ENCODE measurements around the gene GRAMD4. TPM values are rescaled to one million over a fixed set of nuclear protein-coding genes. Genes with fewer than 3 reads are reported as not detected.

Gene GRAMD4, protein sequence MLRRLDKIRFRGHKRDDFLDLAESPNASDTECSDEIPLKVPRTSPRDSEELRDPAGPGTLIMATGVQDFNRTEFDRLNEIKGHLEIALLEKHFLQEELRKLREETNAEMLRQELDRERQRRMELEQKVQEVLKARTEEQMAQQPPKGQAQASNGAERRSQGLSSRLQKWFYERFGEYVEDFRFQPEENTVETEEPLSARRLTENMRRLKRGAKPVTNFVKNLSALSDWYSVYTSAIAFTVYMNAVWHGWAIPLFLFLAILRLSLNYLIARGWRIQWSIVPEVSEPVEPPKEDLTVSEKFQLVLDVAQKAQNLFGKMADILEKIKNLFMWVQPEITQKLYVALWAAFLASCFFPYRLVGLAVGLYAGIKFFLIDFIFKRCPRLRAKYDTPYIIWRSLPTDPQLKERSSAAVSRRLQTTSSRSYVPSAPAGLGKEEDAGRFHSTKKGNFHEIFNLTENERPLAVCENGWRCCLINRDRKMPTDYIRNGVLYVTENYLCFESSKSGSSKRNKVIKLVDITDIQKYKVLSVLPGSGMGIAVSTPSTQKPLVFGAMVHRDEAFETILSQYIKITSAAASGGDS
- 11.7 and 25.1 TPM in 2 replicates for total RNA-seq (ENCODE audit: low replicate concordance)

DNA sequence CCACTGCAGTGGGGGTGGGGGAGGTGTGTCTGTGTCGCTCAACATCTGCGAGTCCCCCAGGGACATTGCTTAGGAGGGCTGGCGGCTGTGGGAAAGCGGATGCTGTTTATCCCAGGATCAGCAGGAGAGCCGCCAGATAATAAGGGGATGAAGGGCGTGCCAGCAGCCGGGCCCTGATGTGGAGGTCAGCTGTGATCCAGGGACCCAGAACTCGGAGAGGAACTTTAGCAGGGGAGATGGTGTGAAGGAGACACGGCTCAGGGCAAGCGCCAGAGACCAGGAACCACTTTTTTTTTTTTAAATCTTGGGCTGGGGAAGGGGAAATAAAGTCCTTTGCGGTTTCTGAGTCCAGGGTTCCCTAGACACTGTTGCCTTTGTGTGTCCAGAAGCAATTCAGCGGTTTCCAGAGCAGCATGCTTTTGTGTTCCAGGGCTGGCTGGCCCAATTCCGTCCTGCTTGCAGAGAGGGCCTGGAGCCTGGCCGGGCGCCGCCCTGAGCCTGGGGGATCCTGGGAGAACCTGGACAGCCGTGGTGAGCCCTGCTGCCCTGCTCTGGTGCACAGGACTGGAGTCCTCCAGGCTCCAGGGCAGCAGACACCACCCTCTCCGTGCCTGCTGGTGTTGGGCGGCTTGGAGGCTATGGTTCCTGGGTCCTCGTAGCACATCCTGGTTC, at the start of gene GRAMD4:
TSS of gene GRAMD4 (plus strand) at position 557 of the 672 bp plus-strand sequence. CDS start 6,414 bp downstream, outside the sequence.
- no peak for DNase-seq (ENCODE audit: low read depth)
- H3K4me3 ChIP-seq (ENCODE audit: low read depth, low read length) = no peak within 1 kb of the TSS
- no peak for TF ChIP-seq CTCF (IDR thresholded peaks at IDR 0.05; ENCODE audit: insufficient read depth, low read length)

DNA sequence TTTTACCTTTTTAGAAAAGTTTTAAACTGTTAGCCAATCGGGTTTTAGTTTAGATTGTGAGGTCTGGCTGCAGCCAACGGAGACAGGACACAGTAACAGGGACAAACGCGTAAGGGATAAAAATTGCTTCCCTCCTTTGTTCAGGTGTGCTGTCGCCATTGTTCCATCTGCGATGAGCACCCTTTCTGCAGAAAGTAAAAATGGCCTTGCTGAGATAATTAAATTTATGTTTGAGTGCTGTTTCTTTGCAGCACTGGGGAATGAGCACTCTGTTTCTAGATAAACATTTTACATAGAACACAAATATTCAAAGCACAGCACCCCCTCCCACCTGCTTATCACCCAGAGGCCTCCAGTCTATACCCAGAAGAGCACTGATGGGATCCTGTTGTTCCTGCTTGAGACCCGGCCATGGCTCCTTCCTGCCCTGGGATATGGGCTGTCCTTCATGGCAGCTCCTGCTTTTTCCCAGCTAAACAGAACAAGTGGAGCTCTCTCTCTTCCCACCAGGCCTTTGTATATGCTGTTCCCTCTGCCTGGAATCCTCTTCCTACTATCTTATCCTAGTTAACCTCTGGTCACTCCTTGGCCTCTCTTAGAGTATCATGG, 48.4 kb upstream of the GRAMD4 start:
- H3K4me3 ChIP-seq (ENCODE audit: low read depth, low read length) = no peak overlapping the region
- no peak for TF ChIP-seq CTCF (IDR thresholded peaks at IDR 0.05; ENCODE audit: insufficient read depth, low read length)
- DNase-seq (ENCODE audit: low read depth) = no peak

GRCh38 chr22:46572911-46573780, 47.0 kb upstream of the GRAMD4 start:
- DNase-seq (ENCODE audit: low read depth) = no peak
- no peak for TF ChIP-seq CTCF (IDR thresholded peaks at IDR 0.05; ENCODE audit: insufficient read depth, low read length)
- H3K4me3 ChIP-seq (ENCODE audit: low read depth, low read length) = no peak overlapping the region

- no peak for DNase-seq (ENCODE audit: low read depth)
- no peak overlapping the region for H3K4me3 ChIP-seq (ENCODE audit: low read depth, low read length)
- TF ChIP-seq CTCF (IDR thresholded peaks at IDR 0.05; ENCODE audit: insufficient read depth, low read length) = no peak
Observed at GRCh38 chr22:46573781-46574437, 46.3 kb upstream of the GRAMD4 start.

GRCh38 chr22:46574438-46574992, 45.7 kb upstream of the GRAMD4 start:
- TF ChIP-seq CTCF (IDR thresholded peaks at IDR 0.05; ENCODE audit: insufficient read depth, low read length) = no peak
- H3K4me3 ChIP-seq (ENCODE audit: low read depth, low read length) = no peak overlapping the region
- no peak for DNase-seq (ENCODE audit: low read depth)
